Effector memory CD4-positive, alpha-beta T cell (primary cell): Measurements from ENCODE around the gene TARBP1.
A peak's percentile ranks its signal among the peaks of the same experiment; 100 is the strongest.

Source experiments
- DNase-seq, 3 donors: peaks; one replicate each; pipeline ENCODE4 v3.0.0-alpha.2; 2020
- H3K27ac ChIP-seq: 2 replicates; pipeline ENCODE4 v1.7.0; 2013; ENCODE audit warnings: mild to moderate bottlenecking, low read length, moderate library complexity; ENCODE audit not compliant: insufficient read depth, poor library complexity, severe bottlenecking
- H3K27me3 ChIP-seq: replicated peaks from 2 replicates; pipeline ENCODE4 v1.7.0; 2013; ENCODE audit warnings: mild to moderate bottlenecking, low read length; ENCODE audit not compliant: insufficient read depth, control insufficient read depth, poor library complexity, severe bottlenecking
- H3K36me3 ChIP-seq: 2 replicates; pipeline ENCODE4 v1.7.0; 2013; ENCODE audit warnings: mild to moderate bottlenecking, low read length, moderate library complexity; ENCODE audit not compliant: control insufficient read depth, insufficient read depth
- H3K4me1 ChIP-seq: 2 replicates; pipeline ENCODE4 v1.7.0; 2013; ENCODE audit warnings: low read length, mild to moderate bottlenecking; ENCODE audit not compliant: control insufficient read depth, insufficient read depth, poor library complexity, severe bottlenecking
- H3K4me3 ChIP-seq: 2 replicates; pipeline ENCODE4 v1.7.0; 2013; ENCODE audit warnings: low read length, low read depth, mild to moderate bottlenecking; ENCODE audit not compliant: insufficient read depth, poor library complexity, severe bottlenecking
- H3K9me3 ChIP-seq: 2 replicates; pipeline ENCODE4 v1.7.0; 2013; ENCODE audit warnings: mild to moderate bottlenecking, low read length, moderate library complexity; ENCODE audit not compliant: control insufficient read depth

The TARBP1 gene

DNA sequence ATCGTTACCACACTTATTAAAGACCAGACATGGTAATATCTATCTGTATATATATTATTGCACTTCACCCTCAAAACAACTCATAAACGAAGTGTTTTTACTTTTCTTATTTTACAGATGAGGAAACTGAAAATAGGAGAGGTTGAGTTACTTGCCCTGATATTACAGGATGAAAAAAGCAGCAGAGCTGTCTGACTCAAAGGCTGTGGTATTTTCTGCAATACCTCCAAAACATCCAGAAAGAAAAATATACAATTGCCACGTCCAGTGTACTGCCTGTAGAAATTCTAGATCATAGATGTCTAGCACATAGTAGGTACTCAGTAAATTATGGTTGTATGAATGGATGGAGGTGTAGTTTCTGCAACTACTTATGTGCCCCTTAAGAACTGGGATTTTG lies 5.2 kb upstream of the TARBP1 start:
- no peak overlapping the region for H3K4me3 ChIP-seq
- no peaks in the 10 kb centered on the region for H3K27me3 ChIP-seq
- DNase-seq = no peak
- no peak overlapping the region for H3K27ac ChIP-seq
- no peaks in the 10 kb centered on the region for H3K36me3 ChIP-seq
- H3K4me1 ChIP-seq = no peaks in the 10 kb centered on the region
- H3K9me3 ChIP-seq = no peaks in the 10 kb centered on the region

DNA sequence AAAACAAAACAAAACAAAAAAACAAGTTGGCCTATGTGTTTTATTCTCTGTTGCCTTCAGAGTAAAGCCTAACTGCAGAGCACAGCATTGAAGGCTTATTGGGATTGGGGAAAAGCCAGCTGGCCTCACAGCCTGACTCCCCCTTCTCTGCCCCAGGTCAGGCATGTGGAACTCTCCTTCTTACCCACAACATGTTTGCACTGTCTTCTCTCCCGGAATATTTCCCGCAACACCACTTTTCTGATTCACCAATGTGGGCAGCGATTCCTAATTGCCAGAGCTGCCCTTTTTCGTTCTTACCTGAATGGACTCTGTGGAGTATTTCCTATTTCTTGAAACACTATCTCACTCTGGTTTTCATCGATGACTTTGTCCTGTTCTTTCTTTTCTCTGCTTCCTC lies 2.8 kb upstream of the TARBP1 start:
- Histone ChIP-seq H3K4me3 (no peak overlapping the region), H3K36me3 (no peaks in the 10 kb centered on the region), H3K27ac (no peak overlapping the region), H3K27me3 (no peaks in the 10 kb centered on the region), H3K9me3 (no peaks in the 10 kb centered on the region), H3K4me1 (no peaks in the 10 kb centered on the region)
- DNase-seq = no peak

DNA sequence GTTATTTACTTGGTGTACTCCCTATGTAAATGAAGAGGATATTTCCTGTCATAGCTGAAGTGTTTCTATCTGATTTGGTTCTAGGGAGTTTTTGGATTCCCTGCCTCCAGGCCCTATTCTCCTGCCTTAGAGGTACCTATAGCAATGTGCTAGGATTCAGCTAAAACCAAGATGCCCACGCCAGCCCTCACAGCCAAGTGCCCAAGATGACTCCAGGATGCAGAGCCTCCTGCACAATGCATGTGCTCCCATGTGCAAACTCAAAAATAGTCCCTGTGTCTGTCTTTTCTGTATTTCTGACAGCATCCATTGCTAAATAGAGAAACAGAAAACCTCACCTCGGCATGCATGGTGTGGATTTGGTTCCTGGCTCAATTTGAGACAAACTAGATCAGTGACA lies 887 bp upstream of the TARBP1 start:
- Histone ChIP-seq H3K4me1 (no peaks in the 10 kb centered on the region), H3K9me3 (no peaks in the 10 kb centered on the region), H3K27ac (no peak overlapping the region), H3K36me3 (no peaks in the 10 kb centered on the region), H3K4me3 (no peak overlapping the region), H3K27me3 (no peaks in the 10 kb centered on the region)
- DNase-seq = no peak

DNA sequence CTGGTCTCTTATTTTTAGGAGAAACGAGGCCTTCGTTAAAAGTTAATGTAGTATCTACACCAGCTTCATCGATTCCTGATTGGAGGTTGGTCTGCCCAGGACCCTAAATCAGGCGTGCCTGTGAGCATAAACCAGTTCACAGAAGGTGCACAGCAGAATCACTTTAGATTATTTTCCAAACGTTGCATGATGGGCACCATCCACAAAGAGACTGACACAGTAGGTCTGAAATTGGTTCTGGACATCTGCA lies 256 bp upstream of the TARBP1 start:
- H3K36me3 ChIP-seq = no peaks in the 10 kb centered on the region
- H3K27ac ChIP-seq = peak overlapping the region; percentile 61
- H3K9me3 ChIP-seq = no peaks in the 10 kb centered on the region
- no peak for DNase-seq
- H3K4me1 ChIP-seq = no peaks in the 10 kb centered on the region
- H3K27me3 ChIP-seq = no peaks in the 10 kb centered on the region
- H3K4me3 ChIP-seq = peak overlapping the region; percentile 74

DNA sequence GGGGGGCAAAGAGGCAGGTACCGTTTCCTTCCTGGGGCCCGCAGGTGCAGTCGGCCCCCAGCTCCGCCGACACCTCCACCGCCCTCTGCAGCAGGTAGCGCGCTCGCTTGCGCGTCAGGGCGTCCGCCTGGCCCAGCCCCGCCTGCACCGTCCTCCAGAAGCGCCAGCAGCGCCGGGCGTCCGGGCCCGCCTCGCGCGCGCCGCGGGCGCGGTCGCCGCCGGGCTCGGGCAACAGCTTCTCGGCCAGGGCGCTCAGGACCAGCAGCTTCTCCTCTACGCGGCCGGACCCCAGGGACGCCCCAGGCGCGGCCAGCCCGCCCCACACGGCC lies 863 bp downstream of the TARBP1 start:
- DNase-seq = peak; percentile 32 to 48 (median 45)
- no peaks in the 10 kb centered on the region for H3K27me3 ChIP-seq
- no peaks in the 10 kb centered on the region for H3K36me3 ChIP-seq
- peak overlapping the region; percentile 60 for H3K27ac ChIP-seq
- H3K9me3 ChIP-seq = no peaks in the 10 kb centered on the region
- peak overlapping the region; percentile 43 for H3K4me3 ChIP-seq
- peaks cover 5% of the 10 kb centered on the region for H3K4me1 ChIP-seq

DNA sequence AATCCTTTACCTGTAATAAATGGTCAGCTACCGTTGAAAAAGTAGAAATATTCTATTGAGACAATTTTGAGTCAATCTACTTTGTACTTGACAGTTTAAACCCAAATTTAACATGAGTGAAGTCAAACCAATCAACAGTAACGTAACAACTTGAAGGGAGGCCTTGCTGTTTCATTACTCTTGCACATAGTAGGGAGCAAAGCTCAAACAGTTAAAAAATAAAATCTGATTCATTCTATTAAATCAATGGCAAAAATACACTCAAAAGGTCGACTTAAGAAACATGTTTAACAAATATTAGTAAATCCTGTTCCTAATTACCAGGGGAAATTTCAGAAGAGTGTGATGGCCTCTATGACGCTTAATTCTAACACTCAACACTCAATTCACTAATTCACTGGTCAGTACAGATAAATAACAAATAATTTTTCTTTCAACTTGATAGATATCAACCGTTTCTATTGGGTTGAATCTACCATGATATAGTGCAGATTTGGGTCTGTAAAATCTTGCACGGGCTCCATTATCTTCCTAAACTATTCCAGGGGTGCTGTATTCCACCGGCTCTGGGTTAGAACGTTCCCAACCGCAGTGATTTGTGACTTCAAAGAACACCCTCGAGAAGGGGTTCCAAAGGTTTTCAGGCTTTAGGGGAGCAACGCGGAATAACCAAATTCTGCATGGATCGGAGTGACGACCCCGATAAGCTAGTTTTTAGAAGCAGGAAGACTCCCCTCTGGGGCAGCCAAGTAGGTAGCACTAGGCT lies 1.4 kb downstream of the TARBP1 start:
- no peaks in the 10 kb centered on the region for H3K9me3 ChIP-seq
- no peaks in the 10 kb centered on the region for H3K36me3 ChIP-seq
- peak overlapping the region; percentile 43 for H3K4me3 ChIP-seq
- H3K4me1 ChIP-seq = peaks cover 7% of the 10 kb centered on the region
- peak overlapping the region; percentile 60 for H3K27ac ChIP-seq
- H3K27me3 ChIP-seq = no peaks in the 10 kb centered on the region
- no peak for DNase-seq

DNA sequence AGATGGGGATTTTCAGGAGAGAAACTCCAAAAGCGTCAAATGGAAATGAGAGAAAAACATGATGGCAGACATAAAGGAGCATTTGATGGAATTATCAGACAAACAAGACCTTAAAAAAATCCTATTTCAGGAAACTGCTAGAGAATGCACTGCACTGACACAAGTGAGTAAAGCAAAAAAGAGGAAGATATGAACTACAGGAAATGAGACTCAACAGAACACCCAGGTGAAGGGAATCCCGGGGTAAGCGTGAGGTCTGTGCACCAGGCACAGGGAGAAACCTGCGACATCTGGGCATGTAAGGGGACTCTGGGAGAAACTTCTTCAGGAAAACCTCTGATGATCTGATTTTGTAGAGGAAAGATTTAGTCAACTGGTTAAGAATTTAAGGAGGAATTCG lies 2.8 kb downstream of the TARBP1 start:
- H3K4me1 ChIP-seq = peaks cover 7% of the 10 kb centered on the region
- H3K27me3 ChIP-seq = no peaks in the 10 kb centered on the region
- H3K9me3 ChIP-seq = no peaks in the 10 kb centered on the region
- no peak overlapping the region for H3K4me3 ChIP-seq
- DNase-seq = no peak
- no peak overlapping the region for H3K27ac ChIP-seq
- H3K36me3 ChIP-seq = no peaks in the 10 kb centered on the region

DNA sequence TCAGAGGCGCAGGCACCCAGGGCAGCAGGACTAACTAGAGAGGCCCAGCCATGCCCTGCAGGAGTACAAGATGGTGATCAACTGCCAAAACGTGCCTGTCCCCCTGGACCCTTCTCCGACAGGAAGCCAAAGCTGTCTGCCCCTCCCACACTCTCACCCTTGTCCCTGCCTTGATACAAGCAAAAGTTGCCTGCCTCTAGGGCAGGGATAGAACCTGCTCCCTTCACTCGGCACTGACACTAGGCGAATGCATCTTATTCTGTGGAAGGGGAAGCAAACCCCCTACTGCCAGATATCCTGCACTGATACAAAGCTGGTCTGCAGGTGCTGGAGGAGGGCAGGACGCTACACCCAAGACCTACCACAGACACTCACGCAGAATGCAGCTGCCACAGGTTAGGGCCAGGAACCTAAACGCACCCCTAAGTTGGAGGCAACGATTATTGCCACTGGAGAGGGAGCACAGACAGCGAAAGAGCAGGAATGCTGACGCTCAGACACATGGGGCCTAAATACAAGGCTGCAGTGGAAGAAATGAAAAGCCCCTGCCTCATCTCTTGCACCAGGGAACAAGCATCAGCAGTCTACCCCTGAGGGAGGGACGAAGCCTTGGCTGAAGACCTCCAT lies 3.7 kb downstream of the TARBP1 start:
- H3K4me1 ChIP-seq = peaks cover 7% of the 10 kb centered on the region
- H3K4me3 ChIP-seq = no peak overlapping the region
- H3K27me3 ChIP-seq = no peaks in the 10 kb centered on the region
- H3K9me3 ChIP-seq = no peaks in the 10 kb centered on the region
- no peaks in the 10 kb centered on the region for H3K36me3 ChIP-seq
- no peak overlapping the region for H3K27ac ChIP-seq
- DNase-seq = no peak

DNA sequence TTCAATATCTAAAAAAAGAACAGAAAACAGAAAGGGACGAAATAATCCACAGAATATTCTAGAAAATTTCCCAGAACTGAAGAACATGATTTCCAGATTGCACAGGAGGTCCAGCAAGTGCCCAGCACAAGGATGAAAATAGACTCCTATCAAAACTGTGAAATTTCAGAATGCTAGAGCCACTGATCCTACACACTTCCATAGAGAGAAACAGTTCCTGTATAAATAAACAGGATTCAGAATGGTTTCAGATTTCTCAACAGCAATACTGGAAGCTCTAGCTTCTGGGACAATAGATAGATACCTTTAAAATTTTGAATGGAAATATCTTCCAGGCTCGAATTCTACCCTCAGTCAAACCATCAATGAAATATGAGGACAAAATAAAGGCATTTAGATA lies 4.6 kb downstream of the TARBP1 start:
- peaks cover 7% of the 10 kb centered on the region for H3K4me1 ChIP-seq

DNA sequence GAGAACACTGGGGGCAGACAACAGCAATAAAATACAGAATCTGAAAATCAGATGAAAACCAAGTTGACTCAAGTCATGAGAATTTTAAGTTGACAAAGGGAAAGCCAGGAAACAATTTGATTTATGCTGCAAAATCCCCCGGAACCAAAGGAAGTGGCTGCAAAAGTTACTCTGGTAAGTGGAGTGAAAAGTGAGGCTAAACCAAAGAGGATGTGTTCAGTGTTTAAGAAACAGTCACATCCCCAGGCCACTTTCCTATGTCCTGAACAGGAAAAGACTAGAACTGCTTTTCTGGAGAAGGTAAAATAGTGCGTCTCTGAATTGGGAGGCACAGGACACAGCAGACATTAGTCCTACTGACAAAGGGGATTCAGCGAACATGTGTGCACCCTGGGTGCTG lies 5.9 kb downstream of the TARBP1 start:
- DNase-seq = no peak
- H3K4me1 ChIP-seq = peaks cover 7% of the 10 kb centered on the region
- H3K4me3 ChIP-seq = no peak overlapping the region
- no peaks in the 10 kb centered on the region for H3K36me3 ChIP-seq
- H3K27ac ChIP-seq = no peak overlapping the region
- H3K9me3 ChIP-seq = no peaks in the 10 kb centered on the region
- no peaks in the 10 kb centered on the region for H3K27me3 ChIP-seq

More for the DNA sequence above, 4.6 kb downstream of the TARBP1 start:
- Histone ChIP-seq H3K27ac (no peak overlapping the region), H3K9me3 (no peaks in the 10 kb centered on the region), H3K27me3 (no peaks in the 10 kb centered on the region), H3K4me3 (no peak overlapping the region), H3K36me3 (no peaks in the 10 kb centered on the region)
- DNase-seq = no peak
